HEK293 (cell line): ENCODE measurements around the gene TAL1.

Experiments
- CTCF ChIA-PET: fragments of 350-600 bp; formaldehyde crosslinking; extraction: SDS; loops from one replicate; lab custom pipeline; 2021; ENCODE audit warnings: antibody characterized with exemption; lab: Yijun Ruan, JAX
- POLR2A ChIA-PET: fragments of 300-600 bp; formaldehyde crosslinking; extraction: SDS; loops from one replicate; lab custom pipeline; 2020; ENCODE audit warnings: antibody characterized with exemption, inconsistent platforms; lab: Yijun Ruan, JAX
- H3K27ac ChIP-seq: fragments of 200-500 bp; sonication (Bioruptor generic); 2 replicates; pipeline ENCODE4 v1.5.1; 2014; ENCODE audit warnings: low read depth, low read length, control low read depth, inconsistent platforms; ENCODE audit errors: extremely low read depth
- H3K36me3 ChIP-seq, 2 experiments: fragments of 200-500 bp in 1 of 2; sonication (Bioruptor generic) in 1 of 2; 1 replicate in 1 of 2; 2 replicates in 1 of 2; pipeline ENCODE4 v1.5.1; 2014 to 2017; ENCODE audit warnings: inconsistent platforms in 2 of 2, low read length in 2 of 2; ENCODE audit not compliant: control insufficient read depth in 2 of 2, insufficient read depth in 1 of 2
- H3K4me1 ChIP-seq: fragments of 200-500 bp; sonication (Bioruptor generic); 2 replicates; pipeline ENCODE4 v1.5.1; 2014; ENCODE audit warnings: mild to moderate bottlenecking, low read length, inconsistent platforms; ENCODE audit not compliant: control insufficient read depth, insufficient read depth
- H3K4me3 ChIP-seq: 2 replicates; pipeline ENCODE4 v1.5.1; 2011; ENCODE audit warnings: low read depth, mild to moderate bottlenecking, control low read depth, low read length, moderate library complexity
- H3K9me3 ChIP-seq: fragments of 200-500 bp; sonication (Bioruptor generic); 2 replicates; pipeline ENCODE4 v1.5.1; 2014; ENCODE audit warnings: low read depth, low read length, inconsistent platforms; ENCODE audit not compliant: control insufficient read depth, insufficient read depth
- GLI2 ChIP-seq: fragments of 450-650 bp; formaldehyde crosslinking; IDR thresholded peaks from 2 replicates; pipeline ENCODE4; 2017; ENCODE audit warnings: missing biosample characterization, missing genetic modification characterization, low read depth, borderline replicate concordance
- PATZ1 ChIP-seq: fragments of 450-650 bp; formaldehyde crosslinking; IDR thresholded peaks from 2 replicates; pipeline ENCODE4 v1.5.1; 2016; ENCODE audit warnings: missing biosample characterization, missing genetic modification characterization
- SALL2 ChIP-seq: fragments of 450-650 bp; formaldehyde crosslinking; IDR thresholded peaks from 2 replicates; pipeline ENCODE4 v1.5.0; 2017; ENCODE audit warnings: missing biosample characterization, mild to moderate bottlenecking, missing genetic modification characterization, borderline replicate concordance
- TRIM28 ChIP-seq: IDR thresholded peaks from 2 replicates; pipeline ENCODE4 v1.6.1; 2011; ENCODE audit warnings: low read length, control low read depth, borderline replicate concordance
- ZNF221 ChIP-seq: fragments of 450-650 bp; formaldehyde crosslinking; IDR thresholded peaks from 2 replicates; pipeline ENCODE4 v1.5.1; 2017; ENCODE audit warnings: missing biosample characterization, missing genetic modification characterization, borderline replicate concordance
- ZNF239 ChIP-seq: fragments of 450-650 bp; formaldehyde crosslinking; IDR thresholded peaks from 2 replicates; pipeline ENCODE4 v1.5.1; 2016; ENCODE audit warnings: missing biosample characterization, missing genetic modification characterization
- ZNF302 ChIP-seq: fragments of 450-650 bp; formaldehyde crosslinking; IDR thresholded peaks from 2 replicates; pipeline ENCODE4 v1.5.1; 2016; ENCODE audit warnings: missing biosample characterization, missing genetic modification characterization, low read depth
- ZNF311 ChIP-seq: fragments of 450-650 bp; formaldehyde crosslinking; IDR thresholded peaks from 2 replicates; pipeline ENCODE4 v1.5.1; 2017; ENCODE audit warnings: missing biosample characterization, missing genetic modification characterization, borderline replicate concordance
- ZNF426 ChIP-seq: fragments of 450-650 bp; formaldehyde crosslinking; IDR thresholded peaks from 2 replicates; pipeline ENCODE4 v1.5.1; 2017; ENCODE audit warnings: missing biosample characterization, missing genetic modification characterization, mild to moderate bottlenecking, inconsistent platforms, moderate library complexity
- ZNF510 ChIP-seq: fragments of 450-650 bp; formaldehyde crosslinking; IDR thresholded peaks from 2 replicates; pipeline ENCODE4 v1.5.1; 2018; ENCODE audit warnings: mild to moderate bottlenecking, missing genetic modification characterization, missing biosample characterization; ENCODE audit not compliant: insufficient replicate concordance
- ZNF521 ChIP-seq: fragments of 450-650 bp; formaldehyde crosslinking; IDR thresholded peaks from 2 replicates; pipeline ENCODE4 v1.5.1; 2017; ENCODE audit warnings: missing biosample characterization, mild to moderate bottlenecking, missing genetic modification characterization
- ZNF654 ChIP-seq: fragments of 450-650 bp; formaldehyde crosslinking; IDR thresholded peaks from 2 replicates; pipeline ENCODE4 v1.5.1; 2016; ENCODE audit warnings: low read depth, missing biosample characterization, missing genetic modification characterization
- ZNF701 ChIP-seq: fragments of 450-650 bp; formaldehyde crosslinking; IDR thresholded peaks from 2 replicates; pipeline ENCODE4 v1.5.1; 2016; ENCODE audit warnings: missing biosample characterization, missing genetic modification characterization
- TF ChIP-seq, protein P1 (sequence below): fragments of 450-650 bp; formaldehyde crosslinking; IDR thresholded peaks from 2 replicates; pipeline ENCODE4 v1.5.1; 2016; ENCODE audit warnings: missing biosample characterization, missing genetic modification characterization
- TF ChIP-seq, protein P2 (sequence below): fragments of 450-650 bp; formaldehyde crosslinking; IDR thresholded peaks from 2 replicates; pipeline ENCODE4 v1.5.1; 2016; ENCODE audit warnings: missing biosample characterization, missing genetic modification characterization
- TF ChIP-seq, protein P3 (sequence below): fragments of 450-650 bp; formaldehyde crosslinking; IDR thresholded peaks from 2 replicates; pipeline ENCODE4 v1.5.1; 2017; ENCODE audit warnings: missing biosample characterization, missing genetic modification characterization

The TAL1 gene

GRCh38 chr1:47233186-47233585 lies 1.2 kb upstream of the TAL1 start:
- CTCF ChIA-PET: interaction anchor here (0.6 to 1.0 kb wide), 2 partner anchors 40 kb away, joined by 3 to 4 read pairs; no protein-coding TSS in a partner anchor
- POLR2A ChIA-PET: no interaction called here
- TF ChIP-seq, protein P1, sequence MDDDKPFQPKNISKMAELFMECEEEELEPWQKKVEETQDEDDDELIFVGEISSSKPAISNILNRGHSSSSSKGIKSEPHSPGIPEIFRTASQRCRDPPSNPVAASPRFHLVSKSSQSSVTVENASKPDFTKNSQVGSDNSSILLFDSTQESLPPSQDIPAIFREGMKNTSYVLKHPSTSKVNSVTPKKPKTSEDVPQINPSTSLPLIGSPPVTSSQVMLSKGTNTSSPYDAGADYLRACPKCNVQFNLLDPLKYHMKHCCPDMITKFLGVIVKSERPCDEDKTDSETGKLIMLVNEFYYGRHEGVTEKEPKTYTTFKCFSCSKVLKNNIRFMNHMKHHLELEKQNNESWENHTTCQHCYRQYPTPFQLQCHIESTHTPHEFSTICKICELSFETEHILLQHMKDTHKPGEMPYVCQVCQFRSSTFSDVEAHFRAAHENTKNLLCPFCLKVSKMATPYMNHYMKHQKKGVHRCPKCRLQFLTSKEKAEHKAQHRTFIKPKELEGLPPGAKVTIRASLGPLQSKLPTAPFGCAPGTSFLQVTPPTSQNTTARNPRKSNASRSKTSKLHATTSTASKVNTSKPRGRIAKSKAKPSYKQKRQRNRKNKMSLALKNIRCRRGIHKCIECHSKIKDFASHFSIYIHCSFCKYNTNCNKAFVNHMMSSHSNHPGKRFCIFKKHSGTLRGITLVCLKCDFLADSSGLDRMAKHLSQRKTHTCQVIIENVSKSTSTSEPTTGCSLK (tag by site-specific recombination): no peak
- TF ChIP-seq, all 188 proteins: peak for 0

GRCh38 chr1:47231301-47232186 lies 481 bp downstream of the TAL1 start:
- TF ChIP-seq ZNF221 (tag by site-specific recombination): no peak
- POLR2A ChIA-PET: no interaction called here
- Histone ChIP-seq H3K4me3 (no peak overlapping the region), H3K9me3 (no peaks in the 10 kb centered on the region), H3K27ac (no peak overlapping the region), H3K36me3 (no peaks in the 10 kb centered on the region), H3K4me1 (no peaks in the 10 kb centered on the region)
- CTCF ChIA-PET: no interaction called here

More at GRCh38 chr1:47233186-47233585, 1.2 kb upstream of the TAL1 start:
- H3K4me1 ChIP-seq: no peaks in the 10 kb centered on the region
- no peak overlapping the region for H3K27ac ChIP-seq
- H3K4me3 ChIP-seq: no peak overlapping the region
- no peaks in the 10 kb centered on the region for H3K36me3 ChIP-seq
- H3K9me3 ChIP-seq: no peaks in the 10 kb centered on the region

DNA sequence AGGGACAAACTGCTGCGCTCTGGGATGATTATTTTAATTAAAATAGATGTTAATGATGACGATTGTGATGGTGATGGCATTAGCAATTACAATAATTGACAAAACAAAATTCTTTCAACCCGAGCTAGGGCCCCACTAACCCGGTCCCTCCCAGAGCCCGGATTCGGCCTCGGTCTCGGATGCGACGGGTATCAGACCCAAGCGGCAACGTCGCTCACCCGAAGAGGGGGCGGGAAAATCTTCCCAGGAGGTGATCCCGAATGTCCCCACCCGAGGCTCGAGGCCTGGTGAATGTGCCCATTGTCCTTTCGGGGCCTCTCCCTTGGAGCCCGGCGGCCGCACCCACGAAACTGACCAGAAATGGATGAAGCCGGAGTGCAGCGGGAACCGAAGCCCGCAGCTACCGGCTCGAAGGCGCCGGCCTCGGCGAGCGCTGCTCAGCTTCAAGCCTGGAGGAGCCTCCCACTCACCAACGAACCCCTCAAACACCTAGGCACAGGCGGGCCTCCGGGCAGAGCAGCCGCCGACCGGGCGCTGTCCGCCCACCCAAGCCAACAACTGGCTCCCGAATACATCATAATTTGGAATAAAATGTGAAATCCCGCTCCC lies 1.2 kb downstream of the TAL1 start:
- no peaks in the 10 kb centered on the region for H3K36me3 ChIP-seq
- no peak overlapping the region for H3K4me3 ChIP-seq
- ChIA-PET POLR2A (no interaction called here), CTCF (interaction anchor here (1.2 kb wide), 1 partner anchor 28 kb away, joined by 4 read pairs; no protein-coding TSS in a partner anchor)
- H3K4me1 ChIP-seq: no peaks in the 10 kb centered on the region
- TF ChIP-seq ZNF654 (tag by site-specific recombination) (no peak), ZNF302 (tag by site-specific recombination) (no peak), ZNF510 (no peak), ZNF521 (tag by site-specific recombination) (no peak), ZNF311 (tag by site-specific recombination) (no peak), SALL2 (no peak), ZNF701 (tag by site-specific recombination) (no peak), ZNF426 (tag by site-specific recombination) (no peak), PATZ1 (no peak), TRIM28 (no peak), ZNF239 (tag by site-specific recombination) (no peak), GLI2 (tag by site-specific recombination) (no peak)
- TF ChIP-seq, protein P2, sequence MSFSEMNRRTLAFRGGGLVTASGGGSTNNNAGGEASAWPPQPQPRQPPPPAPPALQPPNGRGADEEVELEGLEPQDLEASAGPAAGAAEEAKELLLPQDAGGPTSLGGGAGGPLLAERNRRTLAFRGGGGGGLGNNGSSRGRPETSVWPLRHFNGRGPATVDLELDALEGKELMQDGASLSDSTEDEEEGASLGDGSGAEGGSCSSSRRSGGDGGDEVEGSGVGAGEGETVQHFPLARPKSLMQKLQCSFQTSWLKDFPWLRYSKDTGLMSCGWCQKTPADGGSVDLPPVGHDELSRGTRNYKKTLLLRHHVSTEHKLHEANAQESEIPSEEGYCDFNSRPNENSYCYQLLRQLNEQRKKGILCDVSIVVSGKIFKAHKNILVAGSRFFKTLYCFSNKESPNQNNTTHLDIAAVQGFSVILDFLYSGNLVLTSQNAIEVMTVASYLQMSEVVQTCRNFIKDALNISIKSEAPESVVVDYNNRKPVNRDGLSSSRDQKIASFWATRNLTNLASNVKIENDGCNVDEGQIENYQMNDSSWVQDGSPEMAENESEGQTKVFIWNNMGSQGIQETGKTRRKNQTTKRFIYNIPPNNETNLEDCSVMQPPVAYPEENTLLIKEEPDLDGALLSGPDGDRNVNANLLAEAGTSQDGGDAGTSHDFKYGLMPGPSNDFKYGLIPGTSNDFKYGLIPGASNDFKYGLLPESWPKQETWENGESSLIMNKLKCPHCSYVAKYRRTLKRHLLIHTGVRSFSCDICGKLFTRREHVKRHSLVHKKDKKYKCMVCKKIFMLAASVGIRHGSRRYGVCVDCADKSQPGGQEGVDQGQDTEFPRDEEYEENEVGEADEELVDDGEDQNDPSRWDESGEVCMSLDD (tag by site-specific recombination): no peak
- TF ChIP-seq, protein P3, sequence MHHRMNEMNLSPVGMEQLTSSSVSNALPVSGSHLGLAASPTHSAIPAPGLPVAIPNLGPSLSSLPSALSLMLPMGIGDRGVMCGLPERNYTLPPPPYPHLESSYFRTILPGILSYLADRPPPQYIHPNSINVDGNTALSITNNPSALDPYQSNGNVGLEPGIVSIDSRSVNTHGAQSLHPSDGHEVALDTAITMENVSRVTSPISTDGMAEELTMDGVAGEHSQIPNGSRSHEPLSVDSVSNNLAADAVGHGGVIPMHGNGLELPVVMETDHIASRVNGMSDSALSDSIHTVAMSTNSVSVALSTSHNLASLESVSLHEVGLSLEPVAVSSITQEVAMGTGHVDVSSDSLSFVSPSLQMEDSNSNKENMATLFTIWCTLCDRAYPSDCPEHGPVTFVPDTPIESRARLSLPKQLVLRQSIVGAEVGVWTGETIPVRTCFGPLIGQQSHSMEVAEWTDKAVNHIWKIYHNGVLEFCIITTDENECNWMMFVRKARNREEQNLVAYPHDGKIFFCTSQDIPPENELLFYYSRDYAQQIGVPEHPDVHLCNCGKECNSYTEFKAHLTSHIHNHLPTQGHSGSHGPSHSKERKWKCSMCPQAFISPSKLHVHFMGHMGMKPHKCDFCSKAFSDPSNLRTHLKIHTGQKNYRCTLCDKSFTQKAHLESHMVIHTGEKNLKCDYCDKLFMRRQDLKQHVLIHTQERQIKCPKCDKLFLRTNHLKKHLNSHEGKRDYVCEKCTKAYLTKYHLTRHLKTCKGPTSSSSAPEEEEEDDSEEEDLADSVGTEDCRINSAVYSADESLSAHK (tag by site-specific recombination): no peak
- no peaks in the 10 kb centered on the region for H3K9me3 ChIP-seq
- H3K27ac ChIP-seq: no peak overlapping the region
